ENCODE results near the gene USF2. TPM values are rescaled to one million over a fixed set of nuclear protein-coding genes. Genes with fewer than 3 reads are reported as not detected.

USF2 gene
- polyA plus RNA-seq, 1 of the 3 experiments (the other 2 are of a cell fraction) = 102 TPM

GRCh38 chr19:35314031-35314430 lies 45.3 kb downstream of the USF2 start:
- DNase-seq = no peak
- Histone ChIP-seq H3K27me3 (ENCODE audit: insufficient read depth) (no peaks in the 10 kb centered on the region), H3K4me1 (ENCODE audit: control insufficient read depth in 1 of 2, insufficient read depth in 2 of 2, low read depth in 1 of 2, low read length in 1 of 2) (no peaks in the 10 kb centered on the region), H2AFZ (ENCODE audit: low read depth) (no peak overlapping the region), H4K20me1 (ENCODE audit: insufficient read depth) (no peaks in the 10 kb centered on the region), H3K4me3 (ENCODE audit: low read depth in 2 of 2, low read length in 1 of 2) (no peak overlapping the region), H3K4me2 (no peak overlapping the region), H3K9ac (no peak overlapping the region), H3K79me2 (ENCODE audit: insufficient read depth) (no peaks in the 10 kb centered on the region), H3K9me3 (no peaks in the 10 kb centered on the region), H3K36me3 (replicated peaks in 1 of 2; ENCODE audit: control insufficient read depth in 1 of 2, insufficient read depth in 2 of 2, low read length in 1 of 2) (no peaks in the 10 kb centered on the region), H3F3A (replicated peaks; ENCODE audit: insufficient read depth) (no peaks in the 10 kb centered on the region), H3K27ac (ENCODE audit: low read depth in 2 of 2, low read length in 1 of 2) (no peak overlapping the region), H3K9me2 (no peaks in the 10 kb centered on the region)
- no peak for TF ChIP-seq USF2 (IDR thresholded peaks at IDR 0.05; ENCODE audit: borderline replicate concordance, low read depth, low read length)
- TF ChIP-seq TCF12 (IDR thresholded peaks at IDR 0.05) = no peak
- TF ChIP-seq RCOR1 (IDR thresholded peaks at IDR 0.05; ENCODE audit: low read length) = no peak
- TF ChIP-seq NRF1 (IDR thresholded peaks at IDR 0.05; ENCODE audit: low read depth, low read length) = no peak
- TF ChIP-seq NFIC (IDR thresholded peaks at IDR 0.05; ENCODE audit: borderline replicate concordance) = no peak
- TF ChIP-seq CHD2 (IDR thresholded peaks at IDR 0.05; ENCODE audit: low read length, partially characterized antibody) = no peak
- no peak for TF ChIP-seq MAX (IDR thresholded peaks at IDR 0.05; ENCODE audit: low read depth)
- 48% methylated on average over 7 of the region's 8 CpGs for WGBS (ENCODE audit: low lambda C conversion rate)
- ChIA-PET CTCF (interaction anchor here (0.8 to 1.4 kb wide), 2 partner anchors 44 to 179 kb away, joined by 3 to 4 read pairs; partner anchors contain the start of gene LGI4), POLR2A (no interaction called here)

GRCh38 chr19:35314858-35315470 lies 46.2 kb downstream of the USF2 start:
- H3K79me2 ChIP-seq (ENCODE audit: insufficient read depth) = no peaks in the 10 kb centered on the region
- no peaks in the 10 kb centered on the region for H3K9me3 ChIP-seq
- no peak for TF ChIP-seq ZBTB33 (IDR thresholded peaks at IDR 0.05; ENCODE audit: borderline replicate concordance, low read depth)
- no peak for TF ChIP-seq IRF3 (IDR thresholded peaks at IDR 0.05; ENCODE audit: low read depth, low read length)
- TF ChIP-seq NFIC (IDR thresholded peaks at IDR 0.05; ENCODE audit: borderline replicate concordance) = no peak
- no peak for TF ChIP-seq MAX (IDR thresholded peaks at IDR 0.05; ENCODE audit: low read depth)
- no peak for TF ChIP-seq JUND (IDR thresholded peaks at IDR 0.05)
- no peak for TF ChIP-seq MXI1 (IDR thresholded peaks at IDR 0.05; ENCODE audit: low read depth, low read length)
- no peak for TF ChIP-seq SIN3A (IDR thresholded peaks at IDR 0.05; ENCODE audit: borderline replicate concordance, low read depth, low read length)
- TF ChIP-seq NRF1 (IDR thresholded peaks at IDR 0.05; ENCODE audit: low read depth, low read length) = no peak
- no peak for TF ChIP-seq MEF2A (IDR thresholded peaks at IDR 0.05; ENCODE audit: borderline replicate concordance, low read depth)
- TF ChIP-seq SMC3 (IDR thresholded peaks at IDR 0.05; ENCODE audit: low read depth, low read length) = no peak
- no peak for TF ChIP-seq USF1 (IDR thresholded peaks at IDR 0.05; ENCODE audit: borderline replicate concordance, low read depth)
- TF ChIP-seq RAD21 (IDR thresholded peaks at IDR 0.05; ENCODE audit: low read length) = no peak
- no peak for TF ChIP-seq RXRA (IDR thresholded peaks at IDR 0.05; ENCODE audit: borderline replicate concordance, low read depth)
- TF ChIP-seq POLR2AphosphoS5 (IDR thresholded peaks at IDR 0.05; ENCODE audit: low read depth, low read length) = no peak
- no peak for TF ChIP-seq FOXM1 (IDR thresholded peaks at IDR 0.05; ENCODE audit: low read depth)
- TF ChIP-seq CHD2 (IDR thresholded peaks at IDR 0.05; ENCODE audit: low read length, partially characterized antibody) = no peak
- no peak for TF ChIP-seq EZH2phosphoT487 (IDR thresholded peaks at IDR 0.05; ENCODE audit: borderline replicate concordance, low read depth)
- no peak overlapping the region for H2AFZ ChIP-seq (ENCODE audit: low read depth)
- WGBS (ENCODE audit: low lambda C conversion rate) = 66% methylated on average over 10 of the region's 10 CpGs
- ChIA-PET CTCF (interaction anchor here (0.8 to 1.4 kb wide), 3 partner anchors 45 to 180 kb away, joined by 3 to 4 read pairs (median 4); partner anchors contain the start of gene LGI4), POLR2A (no interaction called here)
- DNase-seq = no peak
- no peak overlapping the region for H3K4me3 ChIP-seq (ENCODE audit: low read depth in 2 of 2, low read length in 1 of 2)
- H3K36me3 ChIP-seq (replicated peaks in 1 of 2; ENCODE audit: control insufficient read depth in 1 of 2, insufficient read depth in 2 of 2, low read length in 1 of 2) = no peaks in the 10 kb centered on the region
- no peaks in the 10 kb centered on the region for H3K9me2 ChIP-seq
- H4K20me1 ChIP-seq (ENCODE audit: insufficient read depth) = no peaks in the 10 kb centered on the region
- no peaks in the 10 kb centered on the region for H3F3A ChIP-seq (replicated peaks; ENCODE audit: insufficient read depth)
- H3K4me2 ChIP-seq = no peak overlapping the region
- H3K27ac ChIP-seq (ENCODE audit: low read depth in 2 of 2, low read length in 1 of 2) = no peak overlapping the region
- no peaks in the 10 kb centered on the region for H3K4me1 ChIP-seq (ENCODE audit: control insufficient read depth in 1 of 2, insufficient read depth in 2 of 2, low read depth in 1 of 2, low read length in 1 of 2)
- no peaks in the 10 kb centered on the region for H3K27me3 ChIP-seq (ENCODE audit: insufficient read depth)
- H3K9ac ChIP-seq = no peak overlapping the region
